HT1080 (cell line): Measurements from ENCODE around the gene JADE2. TPM values are rescaled to one million over a fixed set of nuclear protein-coding genes. Genes with fewer than 3 reads are reported as not detected.

ENCODE experiments used
- small RNA-seq: library from RNA; depleted of rRNA; stranded (forward); fragments of <200 nt; gene quantifications from one replicate; pipeline ENCODE3, GENCODE V24; 2014
- total RNA-seq: library from RNA; depleted of rRNA; stranded (reverse); fragments of >200 nt; shearing (Covaris generic); gene quantifications from 2 replicates; pipeline ENCODE4 v1.2.3, GENCODE V29; 2014; rRNA removed

Gene JADE2
- total RNA-seq, 1 experiment from 2014 or later, result 46.9 TPM

Small RNA genes lying within 50 kb of the gene (small RNA-seq; reads per million reads assigned to genes)
- gene RN7SL541P, result not detected
- gene RNU6-456P, result not detected

Other genes starting within 250 kb of the JADE2 start
- 0.50 and 1.1 TPM in 2 replicates for gene CDKL3, start 158.5 kb upstream of the JADE2 start, total RNA-seq
- gene UBE2B, start 154.1 kb upstream of the JADE2 start, total RNA-seq, result 17.4 and 23.3 TPM in 2 replicates
- 81.7 and 83.0 TPM in 2 replicates for gene CDKN2AIPNL, start 113.8 kb upstream of the JADE2 start, total RNA-seq
- gene SAR1B, start 107.2 kb downstream of the JADE2 start, total RNA-seq, result 41.9 and 49.5 TPM in 2 replicates
- gene SEC24A, start 123.1 kb downstream of the JADE2 start, total RNA-seq, result 8.5 and 10.8 TPM in 2 replicates
- 17.0 and 24.8 TPM in 2 replicates for gene CAMLG, start 212.9 kb downstream of the JADE2 start, total RNA-seq
- 40.3 and 47.3 TPM in 2 replicates for gene DDX46, start 233.1 kb downstream of the JADE2 start, total RNA-seq